HG02763 (cell line): Measurements from ENCODE around the gene MS4A4A.
"Not testable (repeated sequence)": the region's sequence is repeated elsewhere in the genome, so short reads cannot be mapped to it uniquely, and the experiment has no call there.

Experiments
- ATAC-seq: cut with Tn5 transposase; IDR thresholded peaks from one replicate; pipeline ENCODE4 v1.9.1; 2021; ENCODE audit warnings: mild to moderate bottlenecking, moderate library complexity; ENCODE audit not compliant: unreplicated experiment

The MS4A4A gene

DNA sequence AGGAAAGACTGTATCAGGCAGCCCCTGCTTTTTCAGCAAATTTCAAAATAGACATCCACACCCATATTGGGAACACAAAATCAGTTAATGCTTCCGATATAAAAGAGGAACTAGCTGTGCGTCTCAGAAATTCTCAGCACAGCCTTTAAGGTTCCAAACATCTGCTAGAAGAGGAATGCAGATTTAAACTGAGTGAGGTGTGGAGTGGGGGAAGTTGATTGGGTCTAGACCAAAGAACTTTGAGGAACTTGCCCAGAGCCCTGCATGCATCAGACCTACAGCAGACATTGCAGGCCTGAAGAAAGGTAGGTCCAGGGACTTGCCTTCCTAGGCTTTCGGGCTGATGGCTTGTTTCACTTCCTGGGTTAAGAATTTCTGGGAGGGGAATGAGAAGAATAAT lies at the start of gene MS4A4A:
TSS of gene MS4A4A (plus strand) at position 255 of the 400 bp plus-strand sequence. CDS start at position 265, 10 bp downstream.
- no peak for ATAC-seq

DNA sequence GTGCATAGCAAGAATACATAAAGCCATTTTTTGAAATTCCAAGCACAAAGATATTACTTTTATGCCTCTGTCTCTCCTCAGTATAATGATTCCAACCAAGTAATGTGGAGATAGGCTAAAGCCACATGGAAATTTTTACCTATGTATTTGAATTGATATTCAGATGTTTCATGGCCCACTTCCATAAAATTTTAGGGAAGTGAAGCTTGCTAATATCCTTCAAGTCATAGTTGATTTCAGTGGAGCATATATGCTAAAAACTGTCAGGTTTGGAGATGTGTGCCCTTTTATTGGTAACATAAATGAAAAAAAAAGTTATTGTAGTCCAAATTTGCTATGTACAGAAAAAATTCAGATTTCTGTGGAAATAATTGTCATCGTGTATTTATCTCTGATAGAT lies 49.8 kb upstream of the MS4A4A start:
- ATAC-seq, result no peak

DNA sequence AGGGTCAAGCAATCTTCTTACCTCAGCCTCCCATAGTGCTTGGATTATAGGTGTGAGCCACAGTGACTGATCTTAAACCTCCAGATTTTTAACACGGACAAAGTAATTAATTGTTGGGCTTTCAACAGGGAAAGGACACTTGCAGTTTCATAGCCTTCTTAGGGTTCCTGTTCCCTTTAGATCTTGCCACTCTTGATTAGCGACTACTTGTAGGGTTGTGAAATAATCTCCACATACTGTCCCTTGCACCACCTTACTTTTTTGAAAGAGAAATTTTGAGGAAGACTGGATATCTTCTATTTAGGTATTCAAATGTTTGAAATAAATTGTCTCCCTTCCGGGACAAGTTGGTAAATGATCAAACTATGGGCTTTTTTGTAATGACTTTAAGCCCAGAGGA lies 45.1 kb upstream of the MS4A4A start:
- ATAC-seq, result no peak

DNA sequence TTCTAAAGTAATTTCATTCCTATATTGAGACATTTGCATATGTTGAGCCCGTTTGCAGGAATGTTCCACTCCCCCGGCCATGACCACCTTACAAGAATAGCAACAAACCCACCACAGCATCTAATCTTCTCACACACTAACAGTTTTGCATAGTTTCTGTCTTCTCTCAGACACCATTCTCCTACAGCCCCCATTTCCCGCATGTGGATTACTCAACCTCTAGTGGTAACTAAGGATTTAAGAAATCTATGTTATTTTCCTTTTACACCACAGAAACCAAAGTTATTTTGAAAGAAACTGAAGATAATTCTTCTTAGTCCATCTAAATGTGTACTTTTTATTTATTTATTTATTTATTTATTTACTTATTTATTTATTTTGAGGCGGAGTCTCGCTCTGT lies 39.8 kb upstream of the MS4A4A start:
- ATAC-seq, result no peak

DNA sequence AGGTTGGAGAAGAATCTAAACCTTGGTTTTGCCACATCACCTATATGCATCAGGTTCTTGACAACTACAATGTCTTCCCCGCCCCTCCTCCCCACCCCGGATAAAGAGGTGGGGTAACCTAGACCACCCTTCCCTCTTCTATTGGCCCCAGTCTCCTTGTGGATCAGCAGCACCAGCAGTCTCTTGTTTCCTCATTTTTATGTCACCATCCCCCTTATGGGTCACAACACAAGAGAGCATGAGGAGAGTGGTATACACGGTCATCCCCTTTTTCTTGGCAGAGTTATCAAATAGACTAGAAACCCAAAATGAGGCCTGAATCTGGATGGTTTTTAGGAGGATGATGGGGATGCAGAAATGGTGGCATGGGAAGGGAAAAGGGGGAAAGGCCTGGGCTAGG lies 38.7 kb upstream of the MS4A4A start:
- ATAC-seq, result no peak

DNA sequence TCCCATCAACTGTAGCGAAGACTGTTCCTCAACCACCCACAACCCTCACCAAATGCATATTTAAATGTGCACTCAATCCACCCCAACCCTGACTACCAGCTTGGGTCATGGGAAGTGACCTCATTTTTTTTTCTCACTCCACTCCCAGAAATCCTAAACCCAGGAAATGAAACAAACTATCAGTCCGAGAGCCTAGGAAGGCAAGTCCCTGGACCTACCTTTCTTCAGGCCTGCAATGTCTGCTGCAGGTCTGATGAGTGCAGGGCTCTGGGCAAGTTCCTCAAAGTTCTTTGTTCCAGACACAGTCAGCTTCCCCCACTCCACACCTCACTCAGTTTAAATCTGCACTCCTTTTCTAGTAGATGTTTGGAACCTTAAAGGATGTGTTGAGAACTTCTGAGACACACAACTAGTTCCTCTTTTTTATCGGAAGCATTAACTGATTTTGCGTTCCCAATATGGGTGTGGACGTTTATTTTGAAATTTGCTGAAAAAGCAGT lies 37.7 kb upstream of the MS4A4A start, which contains the start of gene MS4A4E:
TSS of gene MS4A4E (minus strand) at position 398 of the 500 bp plus-strand sequence. CDS start 13,082 bp downstream, outside the sequence.
- no peak for ATAC-seq

DNA sequence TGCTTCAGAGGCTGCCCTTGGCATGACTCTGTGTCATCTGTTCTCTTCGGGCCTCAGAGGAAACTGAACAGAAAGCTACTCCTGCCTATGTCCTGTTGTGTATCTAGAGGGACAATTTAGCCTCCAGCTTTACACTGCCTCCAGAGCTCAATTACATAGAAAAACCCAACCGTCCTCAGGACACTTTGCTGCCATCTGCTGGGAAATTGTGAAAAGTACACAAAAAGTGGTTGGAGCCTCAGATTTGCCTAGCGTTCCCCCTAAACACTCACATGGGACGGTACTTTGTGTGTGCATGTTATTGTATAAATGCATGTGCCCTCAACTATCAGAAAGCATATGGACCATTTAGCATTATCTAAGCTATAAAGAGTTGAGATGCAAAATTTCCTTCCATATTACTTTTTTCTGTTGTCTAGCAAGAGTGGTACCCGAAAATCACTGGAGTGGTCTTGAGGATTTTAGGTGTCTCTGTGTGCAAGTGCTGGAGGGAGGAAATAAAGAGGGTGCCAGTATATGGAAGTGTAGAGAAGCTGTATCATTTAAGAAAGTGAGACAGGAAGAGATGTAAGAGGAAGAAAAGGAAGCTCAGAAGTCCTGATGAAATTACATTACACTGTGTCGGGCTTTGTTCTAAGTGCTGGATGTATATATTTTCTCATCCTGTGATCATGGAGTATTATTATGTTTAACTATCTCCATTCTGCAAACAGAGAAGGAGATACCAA lies 28.8 kb upstream of the MS4A4A start:
- ATAC-seq, result no peak

DNA sequence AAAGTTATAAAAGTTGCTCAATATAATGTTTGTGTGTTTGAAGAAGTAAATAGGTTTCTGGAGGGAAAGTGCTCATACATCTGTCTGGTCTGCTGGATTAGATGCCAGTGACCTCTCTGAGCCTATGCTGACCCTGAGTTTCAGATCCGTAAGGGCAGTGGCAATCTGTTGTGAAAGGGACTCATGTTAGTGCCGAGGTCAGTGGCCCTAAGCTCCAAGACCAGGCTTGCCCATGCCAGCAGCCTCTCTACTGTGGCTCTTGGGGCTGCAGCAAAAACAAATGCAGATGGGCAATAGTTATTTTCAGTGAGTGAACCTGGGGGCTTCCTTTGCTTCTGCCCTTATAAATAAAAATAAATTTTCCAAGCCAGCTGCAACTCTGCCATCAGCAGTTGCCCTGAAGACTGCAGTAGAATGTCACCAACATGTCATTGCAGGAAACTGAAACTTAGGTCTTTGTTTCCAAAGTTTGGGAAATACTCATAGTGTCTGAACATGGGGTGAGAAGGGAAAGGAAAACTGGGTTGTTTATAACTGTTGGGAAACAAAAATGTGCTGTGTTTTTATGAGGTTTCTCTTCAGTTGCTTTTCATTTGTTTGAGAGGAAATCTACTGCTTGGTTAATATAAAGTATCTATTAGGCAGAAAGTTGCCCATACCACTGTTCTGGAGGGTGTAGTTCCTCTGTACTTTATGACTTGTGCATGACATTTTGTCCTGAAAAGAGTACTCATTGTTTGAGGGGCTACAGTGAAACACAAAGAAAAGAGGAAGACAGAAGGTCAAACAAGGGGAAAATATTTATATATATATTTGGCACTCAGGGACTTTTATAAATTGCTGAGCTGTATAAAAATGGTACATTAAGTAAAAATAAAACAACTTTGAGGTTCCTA lies 28.0 kb upstream of the MS4A4A start:
- ATAC-seq, result no peak

DNA sequence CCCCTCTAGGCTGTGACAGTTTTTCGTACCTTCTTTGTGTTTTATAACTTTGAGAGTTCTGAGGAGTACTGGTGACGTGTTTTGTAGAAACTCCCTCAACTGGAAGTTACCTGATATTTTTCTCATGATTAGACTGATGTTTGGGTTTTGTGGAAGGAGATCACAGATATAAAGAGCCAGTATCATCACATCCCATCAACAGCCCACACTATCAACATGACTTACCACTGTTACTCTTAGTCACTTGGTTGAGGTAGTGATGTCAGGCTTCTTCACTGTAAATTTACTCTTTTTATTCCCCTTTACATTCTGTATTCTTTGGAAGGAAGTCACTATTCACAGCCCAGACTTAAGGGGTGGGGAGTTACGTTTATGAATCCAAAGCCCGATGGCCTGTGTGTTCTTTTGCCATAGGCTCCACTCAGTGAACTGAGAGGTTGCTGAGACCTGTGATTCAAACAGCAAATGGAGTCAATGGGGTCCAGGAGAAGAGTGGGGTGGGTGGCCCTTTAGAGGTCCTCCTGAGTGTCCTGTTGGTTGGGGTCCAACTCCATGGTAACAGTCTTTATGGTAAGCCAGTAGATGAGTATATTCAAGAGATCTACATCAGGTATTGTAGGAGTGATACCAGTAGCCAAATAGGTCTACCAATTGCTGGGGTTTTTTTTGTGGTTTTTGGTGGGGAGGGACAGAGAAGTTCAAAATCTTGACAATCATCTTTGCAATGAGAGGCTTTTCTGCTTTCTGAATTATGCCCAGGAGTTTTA lies 22.3 kb upstream of the MS4A4A start:
- no peak for ATAC-seq

DNA sequence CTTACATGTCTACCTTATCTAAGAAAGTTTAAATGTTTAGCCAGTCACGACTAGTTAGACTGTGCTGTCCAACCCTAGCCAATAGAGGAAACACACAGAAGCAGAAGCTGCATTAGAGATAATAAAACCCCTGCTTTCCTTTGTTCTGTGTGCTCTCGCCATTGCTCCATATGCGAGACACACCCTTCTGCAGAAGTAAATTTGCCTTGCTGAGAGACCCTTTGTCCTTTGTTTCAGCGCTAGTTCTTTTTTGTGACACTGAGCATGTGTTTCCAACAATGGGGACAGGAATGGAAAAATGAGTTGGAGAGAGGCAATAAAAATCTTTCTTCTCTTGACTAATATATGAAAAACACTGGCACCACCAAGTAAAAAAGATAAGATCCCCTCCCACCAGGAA lies 19.5 kb upstream of the MS4A4A start:
- ATAC-seq, result no peak

DNA sequence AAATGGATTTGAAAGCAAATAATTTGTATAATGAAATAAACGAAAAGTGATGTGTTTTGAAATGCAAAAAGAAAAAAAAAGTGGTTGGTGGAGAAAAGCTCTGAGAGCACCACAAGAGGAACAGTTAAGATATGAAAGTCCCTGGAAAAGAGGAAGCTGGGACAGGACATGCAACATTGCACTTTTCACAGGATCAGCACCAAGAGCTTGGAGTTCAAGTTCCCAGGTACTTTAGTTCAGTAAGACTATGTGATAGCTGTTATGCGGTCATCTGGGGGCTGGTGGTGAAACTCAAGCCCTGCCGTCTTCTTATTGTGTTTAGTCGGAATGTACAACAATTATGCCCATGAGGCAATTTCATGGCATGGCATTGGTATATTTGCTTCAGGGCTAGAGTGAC lies 17.1 kb upstream of the MS4A4A start:
- no peak for ATAC-seq

DNA sequence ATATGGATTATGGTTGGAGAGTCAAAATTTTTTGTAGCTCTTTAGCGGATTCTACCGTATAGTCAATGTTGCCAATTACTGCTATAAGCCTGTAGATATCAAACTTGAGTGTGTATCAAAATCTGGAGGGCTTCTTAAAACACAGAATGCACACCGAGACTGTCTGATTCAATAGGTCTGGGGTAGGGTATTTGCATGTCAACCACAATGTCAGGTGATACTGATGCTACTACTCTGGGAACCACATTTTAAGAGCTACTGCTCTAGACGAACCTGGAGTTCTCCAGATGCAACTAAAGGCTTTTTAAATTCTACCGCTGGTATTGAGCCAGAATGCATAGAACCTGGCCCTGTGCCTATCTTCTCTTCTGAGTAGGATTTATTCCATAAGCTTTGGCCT lies 15.8 kb upstream of the MS4A4A start:
- ATAC-seq, result no peak

DNA sequence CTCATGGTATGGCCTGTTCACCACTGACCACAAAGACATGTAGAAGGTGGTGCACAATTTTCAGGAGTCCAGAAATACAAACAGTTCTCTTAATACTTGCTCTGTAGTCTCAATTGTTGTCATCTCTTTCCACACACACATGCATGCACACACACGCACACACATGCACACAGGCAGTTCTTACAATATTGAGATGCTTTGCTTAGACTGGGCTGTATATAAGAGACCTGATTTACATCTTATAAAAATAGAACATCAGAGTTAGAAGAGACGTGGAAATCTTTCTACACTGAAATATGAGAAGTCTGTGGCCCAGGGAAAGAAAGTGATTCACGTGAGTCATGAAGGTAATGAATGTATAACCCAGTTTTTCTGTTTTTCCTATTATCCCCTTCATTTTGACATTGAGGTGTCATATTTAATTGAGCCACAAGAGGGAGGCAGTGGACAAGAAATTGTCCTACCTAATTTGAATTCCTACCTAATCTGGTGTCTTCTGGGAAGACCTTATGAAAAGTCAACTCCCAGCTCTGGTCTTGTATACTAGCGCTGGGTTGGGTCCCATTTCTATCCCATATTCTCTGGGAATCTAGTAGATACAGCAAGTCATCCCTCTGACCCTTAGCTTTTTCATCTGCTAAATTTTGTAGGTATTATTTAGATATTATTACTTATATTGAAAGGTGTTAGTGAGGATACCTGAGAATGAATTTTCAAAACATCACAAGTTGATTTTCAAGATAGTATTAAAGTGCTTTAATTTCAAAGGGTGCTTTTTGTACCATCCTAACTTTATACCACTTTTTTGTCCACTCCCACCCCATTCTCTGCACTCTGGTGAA lies 14.9 kb upstream of the MS4A4A start:
- ATAC-seq, result no peak

DNA sequence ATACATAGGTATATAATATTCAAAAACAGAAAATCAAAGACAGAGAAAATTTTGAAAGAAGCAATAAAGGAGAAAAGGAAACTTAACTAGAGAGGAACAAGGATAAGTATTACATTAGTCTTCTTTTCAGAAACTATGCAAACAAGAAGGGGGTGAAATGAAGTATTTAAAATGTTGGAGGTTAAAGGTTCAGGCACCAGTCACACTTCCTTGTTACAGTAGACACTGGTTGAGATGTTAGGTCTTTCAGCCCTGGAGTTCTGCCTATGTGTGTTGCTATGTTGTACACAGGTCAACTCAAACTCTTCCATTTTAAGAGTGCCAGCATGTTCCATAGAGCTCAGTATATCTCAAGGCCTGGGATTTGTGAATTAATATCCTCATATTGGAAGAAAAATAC lies 6.0 kb upstream of the MS4A4A start:
- ATAC-seq, result no peak

DNA sequence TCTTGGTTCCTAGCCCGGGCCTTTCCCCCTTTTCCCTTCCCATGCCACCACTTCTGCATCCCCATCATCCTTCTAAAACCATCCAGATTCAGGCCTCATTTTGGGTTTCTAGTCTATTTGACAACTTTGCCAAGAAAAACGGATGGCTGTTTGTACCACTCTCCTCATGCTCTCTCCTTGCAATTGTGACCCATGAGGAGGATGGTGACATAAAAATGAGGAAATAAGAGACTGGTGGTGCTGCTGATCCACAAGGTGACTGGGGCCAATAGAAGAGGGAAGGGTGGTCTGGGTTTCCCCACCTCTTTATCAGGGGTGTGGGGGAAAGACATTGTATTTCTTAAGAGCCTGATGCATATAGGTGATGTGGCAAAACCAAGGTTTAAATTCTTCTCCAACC lies 1.0 kb downstream of the MS4A4A start:
- no peak for ATAC-seq

DNA sequence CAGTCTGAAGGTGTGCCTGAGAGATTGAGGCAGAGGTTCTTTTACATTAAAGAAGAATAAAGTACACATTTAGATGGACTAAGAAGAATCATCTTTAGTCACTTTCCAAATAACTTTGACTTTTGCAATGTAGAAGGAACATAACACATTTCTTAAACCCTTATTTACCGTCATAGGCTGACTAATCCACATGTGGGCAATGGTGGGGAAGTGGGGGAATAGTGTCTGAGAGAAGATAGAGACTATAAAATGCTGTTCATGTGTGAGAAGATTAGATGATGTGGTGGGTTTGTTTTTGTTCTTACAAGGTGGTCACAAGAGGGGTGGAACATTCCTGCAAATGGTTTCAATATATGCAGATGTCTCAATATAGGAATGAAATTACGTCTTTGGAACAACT lies 1.8 kb downstream of the MS4A4A start:
- ATAC-seq, result no peak

DNA sequence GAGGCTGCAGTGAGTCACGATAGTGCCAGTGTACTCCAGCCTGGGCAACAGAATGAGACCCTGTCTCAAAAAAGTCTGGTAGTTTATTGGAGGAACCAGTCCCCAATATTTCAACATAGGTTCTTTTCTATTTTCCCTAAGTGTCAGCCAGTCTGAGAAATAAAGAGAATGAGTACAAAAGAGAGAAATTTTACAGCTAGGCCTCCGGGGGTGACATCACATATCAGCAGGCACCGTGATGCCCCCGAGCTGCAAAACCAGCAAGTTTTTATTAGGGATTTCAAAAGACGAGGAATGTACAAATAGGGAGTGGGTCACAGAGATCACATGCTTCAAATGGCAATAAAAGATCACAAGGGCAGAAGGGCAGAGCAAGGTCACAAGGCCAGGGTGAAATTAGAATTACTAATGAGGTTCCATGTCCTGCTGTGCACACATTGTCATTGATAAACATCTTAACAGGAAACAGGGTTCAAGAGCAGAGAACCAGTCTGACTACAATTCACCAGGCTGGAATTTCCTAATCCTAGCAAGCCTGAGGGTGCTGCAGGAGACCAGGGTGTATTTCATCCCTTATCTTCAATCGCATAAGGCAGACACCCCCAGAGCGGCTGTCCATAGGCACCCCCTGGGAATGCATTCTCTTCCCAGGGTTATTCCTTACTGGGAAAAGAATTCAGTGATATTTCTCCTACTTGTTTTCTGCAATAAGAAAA lies 5.1 kb downstream of the MS4A4A start:
- ATAC-seq, result not testable (repeated sequence)

DNA sequence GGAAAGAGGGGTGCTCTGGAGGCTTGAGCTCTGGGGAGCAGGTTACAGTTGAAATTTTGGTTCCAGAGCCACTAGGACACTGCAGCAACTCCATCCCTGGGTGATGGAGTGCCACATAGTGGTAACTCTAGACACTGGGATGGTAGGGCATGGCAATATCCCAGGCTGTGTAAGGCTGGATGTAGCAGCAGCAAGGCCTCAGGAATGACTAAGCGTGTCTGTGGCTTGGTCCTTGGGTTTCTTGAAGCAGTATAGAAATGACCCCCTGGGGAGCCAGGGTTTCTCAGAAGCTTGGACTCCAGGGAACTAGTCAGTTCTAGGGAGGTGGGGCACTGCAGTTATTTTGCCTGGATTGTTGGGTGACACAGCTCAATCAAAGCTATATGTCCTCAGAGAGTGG lies 8.1 kb downstream of the MS4A4A start:
- ATAC-seq, result no peak

DNA sequence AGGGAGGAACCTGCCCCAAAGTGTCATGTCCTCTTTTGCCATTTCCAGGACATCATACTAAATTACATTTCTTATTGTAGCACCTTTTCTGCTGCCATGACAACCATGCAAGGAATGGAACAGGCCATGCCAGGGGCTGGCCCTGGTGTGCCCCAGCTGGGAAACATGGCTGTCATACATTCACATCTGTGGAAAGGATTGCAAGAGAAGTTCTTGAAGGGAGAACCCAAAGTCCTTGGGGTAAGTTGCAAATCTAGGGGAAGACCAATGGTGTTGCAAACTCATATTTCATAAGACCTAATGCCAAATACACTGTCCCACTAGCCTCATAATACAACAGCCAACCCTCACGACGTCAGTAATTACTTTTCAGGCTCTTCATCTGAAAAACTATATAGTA lies 11.7 kb downstream of the MS4A4A start:
- ATAC-seq, result no peak

DNA sequence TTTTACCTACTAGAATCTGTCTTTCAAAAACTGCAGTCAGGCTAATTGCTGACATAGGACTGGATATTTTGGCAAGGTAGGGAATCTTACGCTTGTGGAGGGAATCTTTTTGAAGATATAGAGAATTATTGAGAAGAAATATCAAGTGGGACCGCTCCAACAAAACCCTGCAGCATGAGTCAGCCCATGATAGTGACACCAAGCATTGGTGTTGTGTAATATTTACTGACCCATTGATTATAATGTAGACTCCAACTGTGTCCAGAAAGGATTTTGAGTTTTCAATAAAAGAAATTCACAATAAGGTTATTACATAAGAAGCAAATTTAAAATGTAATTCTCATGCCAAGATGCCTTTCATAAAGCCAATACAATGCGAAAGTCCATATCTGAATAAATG lies 20.7 kb downstream of the MS4A4A start:
- ATAC-seq, result no peak
